ENCODE measurements around the gene GNRH2.
"Not testable (repeated sequence)": the region's sequence is repeated elsewhere in the genome, so short reads cannot be mapped to it uniquely, and the experiment has no call there.

GNRH2 gene

GRCh38 chr20:3043322-3043721, at the start of gene GNRH2:
GNRH2 (plus strand) TSS chr20:3043622; CDS start chr20:3044415, 793 bp downstream.
- no peak for FAIRE-seq
- no peak for DNase-seq (ENCODE audit: insufficient read length, low spot score)

GRCh38 chr20:2995796-2996195, 47.6 kb upstream of the GNRH2 start:
- no peak for FAIRE-seq
- no peak for DNase-seq (ENCODE audit: insufficient read length, low spot score)

GRCh38 chr20:2998728-2999127, 44.7 kb upstream of the GNRH2 start:
- FAIRE-seq: no peak
- no peak for DNase-seq (ENCODE audit: insufficient read length, low spot score)

DNA sequence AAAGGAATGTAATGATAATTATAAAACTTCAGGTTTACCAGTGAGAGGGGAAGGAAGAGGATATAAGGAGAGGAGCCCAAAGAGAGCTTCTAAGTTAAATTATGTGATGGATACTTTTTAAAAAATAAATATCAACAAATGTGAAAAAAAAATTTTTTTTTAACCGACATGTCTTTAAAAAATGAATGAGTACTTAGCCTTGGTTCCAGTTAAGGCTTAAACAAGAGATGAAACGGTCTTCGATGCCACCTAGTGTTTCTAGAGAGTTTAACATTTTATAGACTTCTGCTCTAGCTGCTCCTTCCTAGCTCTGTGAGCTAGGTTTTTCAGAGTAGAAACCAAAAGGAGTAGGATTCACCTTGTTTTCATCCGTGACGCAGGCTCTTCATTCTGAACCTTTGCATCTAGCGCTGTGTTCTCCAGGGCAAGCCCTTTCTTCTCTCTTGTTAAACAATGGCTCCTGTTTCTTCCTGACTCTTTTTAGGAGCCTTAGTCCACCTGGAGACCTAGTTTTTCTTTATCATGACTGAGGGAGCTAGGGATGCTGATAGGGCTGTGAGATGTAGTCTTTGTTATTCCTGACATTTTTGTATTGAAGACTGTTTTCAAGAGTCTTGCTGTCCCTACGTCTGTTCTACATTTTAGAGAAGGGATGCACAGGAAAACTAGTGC, 42.4 kb upstream of the GNRH2 start:
- FAIRE-seq (peak; percentile 94), DNase-seq (ENCODE audit: insufficient read length, low spot score) (no peak)

DNA sequence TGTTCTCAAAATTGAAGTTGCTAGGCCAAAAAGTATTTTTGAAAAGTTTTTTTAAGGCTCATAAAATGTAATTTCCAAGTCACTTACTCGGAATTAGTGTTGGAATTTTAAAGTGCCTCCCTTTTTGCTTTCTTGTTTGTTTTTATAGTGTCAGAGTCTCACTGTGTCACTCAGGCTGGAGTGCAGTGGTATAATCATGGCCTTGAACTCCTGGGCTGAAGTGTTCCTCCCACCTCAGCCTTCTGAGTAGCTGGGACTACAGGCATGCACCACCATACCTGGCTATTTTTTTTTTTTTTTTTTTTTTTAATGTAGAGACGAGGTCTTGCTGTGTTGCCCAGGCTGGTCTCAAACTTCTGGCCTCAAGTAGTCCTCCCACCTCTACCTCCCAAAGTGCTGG, 40.0 kb upstream of the GNRH2 start:
- FAIRE-seq (no peak), DNase-seq (ENCODE audit: insufficient read length, low spot score) (no peak)

GRCh38 chr20:3010985-3011723, 32.3 kb upstream of the GNRH2 start:
- DNase-seq (ENCODE audit: insufficient read length, low spot score) (no peak), FAIRE-seq (no peak)

GRCh38 chr20:3011752-3012151, 31.7 kb upstream of the GNRH2 start:
- DNase-seq (ENCODE audit: insufficient read length, low spot score) (no peak), FAIRE-seq (no peak)

- FAIRE-seq (no peak), DNase-seq (ENCODE audit: insufficient read length, low spot score) (no peak)
Measured at GRCh38 chr20:3013771-3014170, 29.7 kb upstream of the GNRH2 start.

GRCh38 chr20:3014179-3014578, 29.2 kb upstream of the GNRH2 start:
- DNase-seq (ENCODE audit: insufficient read length, low spot score): no peak
- FAIRE-seq: no peak

DNA sequence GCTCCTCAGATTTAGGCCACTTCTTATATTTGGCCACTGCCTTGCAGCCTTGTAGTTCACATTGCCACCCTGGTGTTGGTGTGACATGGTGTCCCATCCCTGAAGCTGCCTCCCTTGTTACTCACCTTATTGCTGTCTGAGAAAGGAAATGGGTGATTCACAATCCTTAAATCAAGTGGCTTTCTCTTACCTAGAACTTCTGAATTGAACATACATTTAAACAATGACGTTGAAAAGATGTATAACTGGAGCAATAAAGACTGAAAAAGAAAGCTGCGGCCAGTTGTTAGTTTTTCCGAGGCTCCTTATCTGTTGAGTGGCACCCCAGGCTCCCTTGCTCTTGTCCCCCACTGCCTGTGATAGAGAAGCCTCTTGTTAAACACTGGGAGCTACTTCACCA, 28.8 kb upstream of the GNRH2 start:
- DNase-seq (ENCODE audit: insufficient read length, low spot score) (no peak), FAIRE-seq (no peak)

GRCh38 chr20:3015302-3015701, 28.1 kb upstream of the GNRH2 start:
- FAIRE-seq; DNase-seq (ENCODE audit: insufficient read length, low spot score): not testable (repeated sequence)

GRCh38 chr20:3021327-3021726, 22.1 kb upstream of the GNRH2 start:
- FAIRE-seq (no peak), DNase-seq (ENCODE audit: insufficient read length, low spot score) (no peak)

DNA sequence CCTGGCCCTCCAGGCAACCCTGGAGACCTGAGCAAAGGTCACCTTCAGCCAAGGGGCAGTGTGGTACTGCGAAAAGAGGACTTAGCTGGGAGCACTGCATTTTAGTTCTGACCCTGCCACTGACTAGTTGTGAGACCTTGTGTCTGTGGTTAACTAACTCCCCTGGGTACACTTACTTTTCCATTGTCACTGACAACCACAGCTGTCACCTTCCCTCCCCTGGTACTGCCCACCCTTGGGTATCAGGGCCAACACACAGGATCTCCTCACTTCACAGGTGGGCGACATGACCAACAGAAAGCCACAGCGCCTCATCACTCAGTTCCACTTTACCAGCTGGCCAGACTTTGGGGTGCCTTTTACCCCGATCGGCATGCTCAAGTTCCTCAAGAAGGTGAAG, 21.6 kb upstream of the GNRH2 start:
- no peak for FAIRE-seq
- no peak for DNase-seq (ENCODE audit: insufficient read length, low spot score)

DNA sequence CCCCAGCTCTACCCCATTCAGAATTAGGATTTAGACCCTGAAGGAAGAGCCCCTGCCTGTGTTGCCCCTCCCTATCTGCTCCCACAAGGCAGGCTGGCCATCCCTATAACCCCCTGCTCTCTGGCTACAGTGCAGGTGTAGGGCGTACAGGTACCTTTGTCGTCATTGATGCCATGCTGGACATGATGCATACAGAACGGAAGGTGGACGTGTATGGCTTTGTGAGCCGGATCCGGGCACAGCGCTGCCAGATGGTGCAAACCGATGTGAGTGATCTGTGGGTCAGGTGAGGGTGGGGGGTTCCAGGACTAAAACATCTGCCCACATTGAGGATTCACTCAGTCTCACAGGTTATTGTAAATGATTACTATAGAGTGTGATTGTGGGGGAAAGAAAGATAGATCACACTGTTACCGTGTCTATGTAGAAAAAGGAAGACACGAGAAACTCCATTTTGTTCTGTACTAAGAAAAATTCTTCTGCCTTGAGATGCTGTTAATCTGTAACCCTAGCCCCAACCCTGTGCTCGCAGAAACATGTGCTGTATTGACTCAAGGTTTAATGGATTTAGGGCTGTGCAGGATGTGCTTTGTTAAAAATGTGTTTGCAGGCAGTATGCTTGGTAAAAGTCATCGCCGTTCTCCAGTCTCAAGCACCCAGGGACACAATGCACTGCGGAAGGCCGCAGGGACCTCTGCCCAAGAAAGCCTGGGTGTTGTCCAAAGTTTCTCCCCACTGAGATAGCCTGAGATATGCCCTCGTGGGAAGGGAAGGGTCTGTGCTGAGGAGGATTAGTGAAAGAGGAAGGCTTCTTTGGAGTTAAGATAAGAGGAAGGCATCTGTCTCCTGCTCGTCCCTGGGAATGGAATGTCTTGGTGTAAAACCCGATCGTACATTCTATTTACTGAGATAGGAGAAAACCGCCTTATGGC, 20.6 kb upstream of the GNRH2 start:
- not testable (repeated sequence) for DNase-seq (ENCODE audit: insufficient read length, low spot score); FAIRE-seq

DNA sequence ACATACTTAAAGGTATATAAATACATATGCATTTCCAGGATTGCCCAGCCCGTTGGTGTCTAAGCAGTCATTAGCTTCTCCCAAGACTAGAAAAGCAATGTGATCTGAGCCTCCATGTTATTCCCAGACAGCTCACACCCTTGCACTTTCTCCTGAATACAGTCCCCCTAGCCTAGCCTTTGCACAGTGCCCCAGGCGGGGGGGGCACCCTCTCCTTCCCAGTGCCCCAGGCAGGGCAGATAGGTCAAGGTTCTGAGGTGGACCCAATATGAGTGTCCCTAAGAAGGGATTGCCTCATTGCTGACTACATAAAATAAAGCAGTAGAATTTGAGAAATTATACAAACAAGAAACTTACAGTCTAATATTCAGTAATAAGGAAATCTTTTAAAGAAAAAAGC, 15.4 kb upstream of the GNRH2 start:
- FAIRE-seq: no peak
- DNase-seq (ENCODE audit: insufficient read length, low spot score): no peak

DNA sequence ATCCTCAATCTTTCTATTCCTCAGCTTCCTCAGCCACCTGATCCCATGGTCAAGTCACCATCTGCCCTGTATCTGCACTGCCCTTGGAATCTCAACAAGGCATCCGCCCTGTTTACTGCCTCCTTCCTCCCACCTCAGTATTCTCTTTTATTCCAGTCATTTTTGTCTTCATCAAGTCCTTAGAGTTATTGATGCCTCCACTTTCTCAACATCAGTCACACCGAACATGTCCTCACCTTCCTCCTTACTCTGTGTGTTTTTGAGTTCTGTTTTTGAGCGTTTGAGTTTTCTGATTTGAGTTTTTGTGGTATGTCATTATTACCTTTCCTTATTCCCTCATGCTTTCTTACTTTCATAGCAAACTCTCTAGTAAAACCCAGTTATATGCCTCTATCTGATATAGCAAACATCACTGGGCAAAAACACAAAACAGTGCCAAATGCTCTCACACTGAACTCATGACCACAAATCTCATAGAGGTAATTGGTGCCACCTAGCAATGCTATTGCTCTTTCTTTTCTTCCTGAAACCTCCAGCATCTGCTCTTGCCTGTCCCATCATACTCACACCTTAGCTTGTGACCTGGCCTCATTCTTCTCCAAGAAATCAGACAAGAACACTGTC, 11.8 kb upstream of the GNRH2 start:
- no peak for DNase-seq (ENCODE audit: insufficient read length, low spot score)
- no peak for FAIRE-seq

DNA sequence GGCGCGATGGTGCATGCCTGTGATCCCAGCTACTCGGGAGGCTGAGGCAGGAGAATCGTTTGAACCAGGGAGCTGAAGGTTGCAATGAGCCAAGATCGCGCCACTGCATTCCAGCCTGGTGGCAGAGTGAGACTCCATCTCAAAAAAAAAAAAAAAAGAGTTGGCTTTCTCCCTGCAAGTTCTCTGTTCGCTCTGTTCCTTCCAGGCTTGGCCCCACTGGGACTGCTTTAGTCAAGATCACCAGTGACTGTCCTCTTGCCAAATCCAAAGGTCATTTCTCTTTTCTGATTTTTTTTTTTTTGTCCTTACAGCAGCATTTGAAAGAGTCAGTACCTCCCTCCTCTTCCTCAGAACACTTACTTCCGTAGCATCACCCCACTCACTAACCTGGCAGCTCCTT, 10.8 kb upstream of the GNRH2 start:
- no peak for DNase-seq (ENCODE audit: insufficient read length, low spot score)
- no peak for FAIRE-seq

GRCh38 chr20:3037654-3038053, 5.8 kb upstream of the GNRH2 start:
- DNase-seq (ENCODE audit: insufficient read length, low spot score): no peak
- no peak for FAIRE-seq

GRCh38 chr20:3038454-3038853, 5.0 kb upstream of the GNRH2 start:
- FAIRE-seq: no peak

GRCh38 chr20:3039426-3039825, 4.0 kb upstream of the GNRH2 start:
- FAIRE-seq (no peak), DNase-seq (ENCODE audit: insufficient read length, low spot score) (no peak)

More at GRCh38 chr20:3038454-3038853, 5.0 kb upstream of the GNRH2 start:
- no peak for DNase-seq (ENCODE audit: insufficient read length, low spot score)

DNA sequence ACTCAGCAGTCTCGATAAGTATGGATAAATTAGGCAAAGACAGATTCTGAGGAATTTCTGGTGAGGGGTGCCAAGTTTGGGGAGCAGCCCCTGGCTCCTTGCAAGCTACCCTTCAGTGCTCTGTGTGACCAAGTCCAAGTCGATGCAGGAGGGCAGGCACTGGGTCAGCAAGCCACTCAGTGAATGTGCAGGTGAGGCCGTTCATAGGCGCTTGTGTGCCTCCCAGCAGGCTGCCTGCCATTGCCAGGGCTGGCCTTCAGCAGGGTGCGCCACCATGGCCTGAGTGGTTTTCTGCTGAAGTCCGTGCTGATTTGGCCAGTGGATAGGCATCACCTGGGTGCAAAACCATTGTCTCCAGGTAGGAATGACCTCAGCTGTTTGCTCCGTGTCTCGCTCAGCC, 3.3 kb upstream of the GNRH2 start:
- FAIRE-seq (no peak), DNase-seq (ENCODE audit: insufficient read length, low spot score) (no peak)
